HG02840 (cell line): ENCODE measurements around the gene WNT16.

ENCODE experiments used
- ATAC-seq: cut with Tn5 transposase; IDR thresholded peaks from one replicate; pipeline ENCODE4 v1.9.1; 2021; ENCODE audit warnings: mild to moderate bottlenecking, moderate library complexity, moderate number of reproducible peaks; ENCODE audit not compliant: unreplicated experiment, low FRiP score

The WNT16 gene

DNA sequence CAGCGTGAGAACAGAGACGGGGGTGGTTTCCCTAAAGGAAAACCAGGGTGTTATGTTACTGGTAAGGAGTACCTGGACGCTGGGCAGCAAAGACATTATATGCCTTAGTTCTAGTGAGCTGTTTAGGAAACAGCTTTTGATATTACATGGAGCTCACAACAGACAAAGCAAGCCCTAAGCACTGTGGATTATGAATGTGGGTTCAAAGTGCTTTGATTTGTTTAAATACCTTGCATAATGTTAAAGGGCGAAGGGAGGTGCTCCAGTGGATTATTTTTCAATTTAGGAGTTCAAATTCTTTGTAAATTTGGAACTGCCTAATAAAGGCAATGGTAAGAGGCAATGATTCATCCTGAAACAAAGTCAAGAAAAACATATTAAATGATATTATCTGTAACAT lies 13.8 kb downstream of the WNT16 start:
- no peak for ATAC-seq

DNA sequence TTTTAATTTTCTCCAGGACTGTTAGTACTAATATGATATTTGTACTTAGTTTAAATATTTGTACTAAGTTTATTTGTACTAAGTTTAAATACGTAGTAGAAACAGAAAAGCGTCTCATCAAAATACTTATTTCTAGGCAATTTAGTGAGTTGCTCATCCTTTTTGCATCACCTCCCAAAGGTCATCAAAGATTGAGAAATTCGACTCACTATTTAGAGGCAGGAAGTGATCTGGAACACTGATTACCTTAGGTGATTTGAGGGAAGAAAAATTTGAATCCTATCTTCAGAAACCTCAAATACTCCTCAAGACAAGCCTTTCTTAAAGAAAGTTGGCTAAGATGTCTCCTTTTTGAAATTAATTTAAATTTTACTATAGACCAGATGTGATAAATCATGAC lies 14.5 kb downstream of the WNT16 start:
- ATAC-seq, result no peak

DNA sequence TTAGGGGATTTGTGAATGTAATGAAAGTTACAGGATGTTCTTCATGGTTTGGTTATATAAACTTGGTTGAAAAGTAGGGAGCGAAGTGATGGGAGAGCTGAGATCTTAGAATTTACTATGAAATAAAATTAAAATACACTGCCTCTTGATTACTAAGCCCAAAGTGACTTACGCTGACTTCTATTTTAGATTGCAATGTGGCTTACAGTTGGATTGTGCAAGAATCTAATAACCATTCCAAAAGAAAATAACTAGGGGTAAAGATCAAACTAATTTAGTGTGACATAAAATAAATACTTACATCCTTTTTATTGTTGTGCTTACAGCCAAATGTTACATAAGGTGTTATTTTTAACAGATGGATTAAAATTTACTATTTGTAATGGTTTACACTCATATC lies 15.3 kb downstream of the WNT16 start:
- ATAC-seq, result no peak

DNA sequence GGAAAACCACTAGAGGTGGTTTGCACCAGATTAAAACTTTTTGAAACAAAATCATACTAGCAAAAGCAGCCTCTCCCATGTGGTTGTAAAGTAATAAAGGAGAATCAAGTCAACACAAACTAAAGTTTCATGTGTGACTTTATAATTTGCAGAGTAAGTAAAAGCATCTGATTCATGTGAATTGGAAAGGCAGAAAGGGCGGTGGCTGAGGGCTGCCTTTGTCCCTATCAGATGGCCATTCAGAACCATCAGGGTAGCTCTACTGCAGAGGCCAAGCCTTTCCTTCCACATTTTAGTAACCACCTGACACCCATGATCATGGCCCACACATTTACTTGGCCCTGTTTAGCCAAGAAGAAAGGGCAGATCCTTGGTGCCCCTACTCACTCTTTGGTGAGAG lies 15.7 kb downstream of the WNT16 start:
- ATAC-seq, result no peak

DNA sequence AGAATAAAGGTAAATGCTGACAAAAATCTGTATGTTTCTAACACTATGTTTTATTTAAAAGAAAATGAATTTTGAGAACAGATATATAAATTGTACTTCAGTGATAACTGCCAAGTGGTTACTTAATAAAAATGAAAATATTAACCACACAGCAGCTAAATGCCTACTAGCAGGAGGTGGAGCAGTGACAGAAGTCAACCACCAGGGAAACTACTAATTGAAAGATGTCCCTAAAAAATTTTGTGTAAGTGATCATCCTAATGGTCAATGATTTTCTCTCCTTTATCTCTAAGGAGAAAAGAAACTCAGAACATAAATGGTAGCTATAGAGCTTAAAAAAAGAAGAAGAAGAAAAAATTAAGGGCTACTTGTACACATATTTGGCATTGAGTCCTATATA lies 22.9 kb downstream of the WNT16 start:
- no peak for ATAC-seq

DNA sequence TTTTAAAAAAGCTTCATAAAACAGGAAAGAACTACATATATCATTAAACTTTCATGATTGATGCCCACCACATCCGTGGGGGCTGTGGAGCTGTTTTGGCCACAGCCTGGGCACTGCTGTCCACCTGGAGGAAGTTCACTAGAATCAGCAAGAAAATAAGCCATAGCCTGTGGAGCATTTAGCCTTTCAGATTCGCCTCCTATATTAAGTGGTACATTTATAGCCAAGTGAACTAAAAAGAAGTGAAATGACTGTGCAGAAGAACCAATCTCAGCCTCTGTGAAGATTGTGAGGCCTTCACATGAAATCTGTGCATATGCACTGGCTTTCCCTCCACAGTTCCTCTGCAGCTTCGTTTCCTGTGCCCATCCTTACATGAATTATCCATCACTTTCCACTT lies 23.5 kb downstream of the WNT16 start:
- ATAC-seq, result no peak

DNA sequence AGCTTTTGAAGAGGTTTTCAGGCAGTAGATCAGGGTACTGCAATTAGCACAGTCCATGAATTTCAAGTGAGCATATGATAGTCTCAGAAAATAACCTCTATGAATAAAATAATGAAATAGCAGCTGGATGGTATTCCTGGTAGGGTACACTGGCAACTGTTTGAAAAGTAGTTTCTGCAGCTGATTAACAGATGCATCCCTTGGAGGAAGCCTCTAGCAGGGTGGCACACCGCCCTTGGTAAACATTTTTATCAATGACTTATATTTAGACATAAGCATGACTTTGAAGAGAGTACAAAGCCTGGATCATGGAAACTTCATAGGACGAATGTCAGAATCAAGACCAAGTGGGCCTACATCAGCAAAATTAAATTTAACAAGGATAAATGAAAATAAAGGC lies 26.8 kb downstream of the WNT16 start:
- ATAC-seq, result no peak

DNA sequence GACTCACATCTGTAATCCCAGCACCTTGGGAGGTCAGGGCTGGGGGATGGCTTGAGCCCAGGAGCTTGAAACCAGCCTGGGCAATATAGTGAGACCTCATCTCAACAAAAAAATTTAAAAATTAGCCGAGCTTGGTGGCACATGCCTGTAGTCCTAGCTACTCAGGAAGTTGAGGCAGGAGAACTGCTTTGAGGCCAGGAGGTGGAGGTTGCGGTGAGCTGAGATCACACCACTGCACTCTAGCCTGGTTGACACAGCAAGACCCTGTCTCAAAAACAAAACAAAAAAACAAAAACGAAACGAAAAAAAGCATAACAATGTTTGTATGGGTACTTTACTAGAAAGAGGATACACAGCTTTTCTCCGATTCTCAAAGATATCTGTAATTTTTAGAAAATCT lies 31.8 kb downstream of the WNT16 start:
- no peak for ATAC-seq

DNA sequence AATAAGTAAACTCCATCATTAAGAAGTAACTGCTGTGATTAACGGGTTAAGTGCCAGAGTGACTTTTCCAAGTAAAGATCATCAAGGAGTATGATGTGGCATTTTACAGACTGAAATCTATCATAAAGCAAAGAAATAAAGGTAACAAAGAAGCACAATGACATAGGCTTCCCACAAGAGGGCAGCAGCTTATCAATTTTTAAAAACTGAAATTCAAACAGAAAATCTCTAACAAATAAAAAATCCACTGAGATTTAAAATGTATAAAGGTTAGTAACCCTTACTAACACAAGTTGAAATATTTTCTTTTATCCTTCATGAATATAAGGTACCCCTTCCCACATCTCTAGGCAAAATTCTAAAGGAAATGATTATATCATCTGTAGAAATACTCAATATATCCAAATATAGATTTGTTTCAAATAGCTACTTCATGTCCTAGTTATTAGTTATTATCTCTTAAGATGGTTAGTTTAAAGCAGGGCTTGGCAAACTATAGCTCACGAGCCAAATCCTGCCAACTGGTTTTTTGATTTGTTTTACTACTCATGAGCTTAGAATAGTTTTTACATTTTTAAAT lies 38.1 kb downstream of the WNT16 start:
- ATAC-seq, result no peak

DNA sequence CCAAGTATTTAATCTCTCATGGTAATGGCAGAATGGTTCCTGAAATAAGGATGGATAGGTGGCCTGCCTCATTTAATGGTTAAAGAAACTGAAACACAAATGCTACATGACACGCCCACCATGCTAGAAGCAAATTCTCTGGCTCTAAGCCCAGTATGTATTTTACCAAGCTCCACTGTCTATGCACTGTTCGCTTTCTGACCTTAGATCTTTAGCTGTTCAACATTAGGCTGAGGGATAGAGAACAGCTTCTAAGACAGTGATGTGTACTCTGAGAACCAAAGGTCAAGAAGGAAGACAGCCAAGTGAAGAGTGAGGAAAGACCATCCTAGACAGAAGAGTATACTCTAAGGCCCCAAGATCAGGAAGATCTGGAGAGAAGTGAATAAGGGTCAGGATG lies 40.7 kb downstream of the WNT16 start:
- no peak for ATAC-seq

DNA sequence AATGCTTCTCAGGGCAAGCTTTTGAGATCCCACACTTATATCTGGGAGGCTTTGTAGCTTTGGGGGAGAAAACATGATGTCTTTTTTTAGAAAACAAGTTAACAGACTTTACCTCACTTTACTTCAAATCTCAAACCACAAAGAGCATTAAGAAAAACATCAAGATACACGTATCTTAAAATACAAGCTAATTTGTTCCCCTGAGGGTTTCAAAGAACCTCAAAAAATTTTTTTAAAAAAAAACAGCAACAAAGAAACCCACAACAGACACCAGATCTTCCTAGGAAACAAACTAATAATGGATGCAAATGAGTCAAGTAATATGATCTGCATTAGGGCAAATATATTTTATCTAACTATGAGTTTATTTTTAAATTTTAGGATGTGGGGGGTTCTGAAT lies 42.6 kb downstream of the WNT16 start:
- ATAC-seq, result no peak

DNA sequence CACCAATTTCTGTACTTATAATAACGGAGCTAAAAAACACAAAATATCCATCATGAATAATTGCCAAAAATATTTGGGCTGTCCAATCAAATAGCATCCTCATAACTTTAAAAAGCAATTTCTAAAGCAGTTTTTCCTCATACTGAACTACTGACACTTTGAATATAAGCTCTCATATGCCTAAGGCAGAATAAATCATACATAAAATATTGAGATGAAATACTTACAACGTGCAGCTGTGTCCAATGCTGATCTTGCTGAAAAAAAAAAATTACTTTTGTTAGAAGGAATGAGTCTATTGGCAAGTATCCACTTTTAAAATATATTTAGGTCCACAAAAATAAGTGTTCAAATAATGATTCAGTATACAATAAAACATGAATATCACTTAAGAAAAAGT lies 43.1 kb downstream of the WNT16 start:
- no peak for ATAC-seq

DNA sequence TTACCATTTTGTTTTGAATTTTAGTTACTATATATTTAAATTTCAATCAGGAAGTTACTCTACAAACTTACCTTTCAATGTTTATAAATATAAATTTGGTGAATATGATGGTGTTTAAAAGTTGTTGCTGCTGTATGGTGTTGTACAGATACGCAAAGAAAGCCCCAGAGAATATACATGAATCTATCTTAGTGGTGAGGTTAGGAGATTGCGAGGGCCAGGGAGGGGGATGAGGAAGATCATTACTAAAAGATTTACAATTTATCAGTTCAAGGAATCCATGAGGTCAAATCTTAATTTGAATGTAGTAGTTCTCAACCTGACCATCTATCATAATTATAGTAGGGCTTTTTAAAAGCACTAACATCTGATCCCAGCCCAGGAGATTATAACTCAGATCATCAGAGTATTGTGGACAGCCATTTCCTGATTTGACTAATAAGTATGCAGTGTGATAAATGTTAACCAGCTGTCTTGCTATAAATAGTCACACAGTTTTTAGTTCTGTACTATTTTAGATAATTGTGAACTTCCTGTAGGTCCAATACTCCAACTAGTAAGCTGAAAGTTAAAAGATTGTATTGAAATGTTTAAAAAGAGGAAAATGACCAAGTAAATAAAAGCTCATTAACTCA lies 43.7 kb downstream of the WNT16 start:
- ATAC-seq, result peak; percentile 95

DNA sequence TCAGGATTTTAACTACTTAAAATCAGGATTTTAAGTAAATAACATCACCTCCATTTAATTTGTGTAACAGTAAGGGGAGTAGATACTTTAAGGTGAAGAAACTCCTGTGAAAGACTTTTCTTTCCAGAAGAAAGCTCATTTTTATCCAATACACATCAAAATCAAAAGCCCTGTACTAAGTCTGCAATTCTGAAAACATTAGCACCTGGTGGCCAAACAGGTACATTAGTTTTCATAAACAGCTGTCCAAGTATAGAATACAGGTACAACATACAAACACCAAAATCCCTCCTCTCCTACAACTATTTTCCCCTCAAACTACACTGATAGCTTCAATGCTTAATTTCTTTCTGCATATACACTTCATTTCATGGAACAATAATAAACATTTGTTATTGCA lies 44.4 kb downstream of the WNT16 start:
- ATAC-seq, result no peak

DNA sequence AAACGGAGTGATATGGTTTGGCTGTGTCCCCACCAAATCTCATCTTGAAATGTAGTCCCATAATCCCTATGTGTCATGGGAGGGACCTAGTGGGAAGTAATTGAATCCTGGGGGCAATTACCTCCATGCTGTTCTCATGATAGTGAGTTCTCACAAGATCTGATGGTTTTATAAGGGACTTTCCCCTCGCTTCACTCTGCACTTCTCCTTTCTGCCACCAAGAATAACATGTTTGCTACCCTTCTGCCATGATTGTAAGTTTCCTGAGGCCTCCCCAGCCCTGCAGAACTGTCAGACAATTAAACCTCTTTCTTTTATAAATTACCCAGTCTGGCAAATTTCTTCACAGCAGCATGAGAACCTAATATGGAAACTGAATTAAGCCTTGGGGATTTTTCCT lies 48.2 kb downstream of the WNT16 start:
- no peak for ATAC-seq

DNA sequence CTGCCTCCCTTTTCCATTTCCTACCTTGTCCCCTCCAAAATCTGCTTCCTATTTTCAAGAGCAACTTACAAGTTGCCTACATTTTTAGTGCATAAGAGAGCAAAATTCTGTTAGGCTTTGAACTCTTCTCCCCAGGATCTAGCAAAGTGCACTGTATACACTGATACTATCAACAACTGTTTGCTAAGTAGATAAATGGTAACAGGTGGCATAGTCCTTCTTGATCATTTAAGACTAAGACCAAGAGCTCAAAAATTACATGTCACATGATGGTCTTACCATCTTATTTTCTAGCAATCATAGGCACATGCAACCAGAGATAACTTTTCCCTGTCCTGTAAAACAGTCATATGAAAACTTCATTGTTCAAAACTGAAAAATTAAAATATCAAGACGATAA lies 51.1 kb downstream of the WNT16 start:
- no peak for ATAC-seq

DNA sequence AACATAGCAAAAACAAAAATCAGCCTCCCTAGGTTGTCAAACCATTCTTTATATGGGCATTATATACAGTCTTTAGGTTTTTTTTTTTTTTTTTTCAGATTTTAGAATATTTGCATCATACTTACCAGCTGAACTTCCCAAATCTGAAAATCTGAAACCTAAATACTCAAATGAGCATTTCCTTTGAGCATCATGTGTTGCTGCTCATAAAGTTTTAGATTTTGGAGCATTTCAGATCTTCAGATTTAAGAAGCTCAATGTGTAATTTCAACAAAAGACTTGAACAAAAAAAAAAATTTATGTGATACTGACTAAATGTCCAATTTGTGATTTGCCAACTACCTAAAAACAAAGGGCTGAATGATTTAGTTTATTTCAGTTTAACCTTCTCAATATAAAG lies 53.7 kb downstream of the WNT16 start:
- no peak for ATAC-seq

DNA sequence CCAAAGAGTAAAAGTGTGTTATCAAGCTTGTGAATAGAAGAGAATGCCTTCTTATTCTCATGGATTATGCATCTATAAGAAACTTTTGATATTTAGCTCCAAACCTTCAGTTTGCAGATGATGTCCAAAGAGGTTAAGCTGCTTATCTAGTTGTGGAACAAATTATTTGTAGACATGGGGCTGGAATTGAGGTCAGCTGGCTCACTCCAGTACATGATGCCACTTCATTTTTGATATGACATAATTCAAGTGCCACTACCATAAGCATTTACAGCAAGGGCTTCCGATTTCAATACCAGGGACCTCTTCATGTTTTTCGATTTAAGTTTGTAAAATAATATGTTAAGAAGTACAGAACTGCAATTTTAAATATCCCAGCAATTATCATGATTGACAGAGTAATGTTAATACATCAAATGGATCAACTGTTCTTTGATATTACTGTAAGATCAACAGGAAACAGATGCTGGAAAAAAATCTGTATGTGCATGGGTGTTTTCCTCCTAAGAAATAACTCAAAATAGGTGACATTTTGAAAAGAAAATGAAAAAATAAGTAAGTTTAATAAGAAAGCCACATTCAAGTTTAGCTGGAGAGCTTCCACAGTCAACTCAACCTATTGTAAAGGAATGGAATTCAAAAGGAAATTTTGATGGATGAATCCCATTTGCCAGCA lies 54.6 kb downstream of the WNT16 start:
- ATAC-seq, result no peak

DNA sequence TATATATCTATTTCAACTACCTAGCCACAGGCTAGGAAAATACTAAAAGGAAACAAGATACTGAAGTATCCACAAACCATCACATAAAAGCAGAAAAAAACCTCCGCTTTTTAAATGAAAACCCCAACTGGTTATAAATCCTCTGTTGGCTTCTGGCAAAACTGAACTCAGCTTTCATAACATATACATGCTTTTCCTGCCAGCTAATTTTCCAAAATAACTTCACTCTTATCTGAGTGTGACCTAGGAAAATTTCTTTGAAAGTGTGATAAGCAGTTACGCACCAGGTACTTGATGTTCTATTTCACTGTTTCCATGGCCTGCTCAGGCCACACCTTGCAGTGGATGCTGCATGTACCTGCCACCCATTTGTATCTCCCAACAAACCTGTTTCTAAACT lies 55.5 kb downstream of the WNT16 start:
- no peak for ATAC-seq

DNA sequence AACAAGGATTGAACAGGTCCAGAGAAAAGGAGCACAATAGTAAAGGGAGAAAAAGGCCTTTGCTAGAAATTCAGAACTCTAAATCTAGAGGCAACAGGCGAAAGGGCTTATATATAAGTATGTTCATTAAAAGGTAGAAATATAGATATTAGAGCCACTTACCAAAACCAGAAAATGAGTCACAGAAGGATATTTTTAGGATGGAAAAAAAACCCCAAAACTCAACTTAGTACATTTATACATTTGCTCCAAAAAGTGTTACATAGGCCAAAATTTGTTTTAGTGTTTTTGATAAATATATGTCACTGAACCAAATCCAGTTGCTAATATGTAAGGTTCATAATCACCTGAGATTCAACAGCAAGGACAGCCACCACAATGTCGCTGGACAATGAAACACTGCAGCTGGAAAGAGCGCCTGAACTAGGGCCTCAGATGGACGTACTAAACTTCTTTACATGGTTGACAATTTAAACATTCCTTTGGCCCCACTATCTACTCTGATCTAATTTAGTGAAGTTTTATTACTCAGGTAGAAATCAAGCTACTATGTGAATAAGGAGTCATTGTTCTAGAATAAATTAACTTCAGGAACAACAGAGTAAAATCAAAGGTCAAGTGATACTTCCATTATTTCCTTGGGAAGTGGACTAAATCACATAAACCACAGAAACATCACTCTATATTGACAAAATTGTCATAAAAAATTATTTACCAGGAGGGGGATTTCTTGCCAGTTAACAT lies 56.4 kb downstream of the WNT16 start:
- no peak for ATAC-seq

DNA sequence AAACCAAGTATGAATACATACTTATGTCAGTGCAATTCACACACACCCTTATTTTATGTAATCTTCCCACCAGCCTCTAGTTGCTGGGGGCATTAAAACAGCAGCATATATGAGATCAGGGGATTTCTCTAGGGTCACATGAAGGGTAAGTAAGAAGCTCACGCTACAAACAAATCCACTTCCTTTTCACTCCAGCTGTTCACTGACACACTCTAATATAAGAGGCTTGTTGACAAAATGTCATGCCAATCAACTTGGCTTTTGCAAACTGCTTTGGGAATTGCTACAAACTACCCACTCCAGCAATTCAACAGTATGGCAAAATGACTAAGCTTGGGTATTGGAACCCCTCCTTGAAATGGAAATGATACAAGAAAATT lies 57.0 kb downstream of the WNT16 start:
- ATAC-seq, result peak; percentile 95

DNA sequence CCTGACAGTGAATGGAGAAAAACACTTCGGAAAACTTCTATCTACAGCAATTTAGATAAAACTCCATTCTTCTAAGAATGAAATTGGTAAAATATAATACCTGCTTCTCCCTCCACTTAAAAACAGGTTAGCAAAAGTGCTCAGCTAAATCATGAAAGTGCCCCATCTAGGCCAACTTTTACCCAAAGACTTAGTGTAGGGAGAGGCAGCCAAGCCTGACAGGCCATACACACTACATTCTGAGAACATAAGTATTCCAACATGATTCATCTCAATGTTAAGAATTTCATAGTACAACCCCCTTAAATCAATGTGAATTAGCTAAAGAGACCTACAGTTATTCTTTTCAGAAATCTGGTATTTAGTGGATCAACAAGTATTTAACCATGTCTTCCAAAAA lies 60.1 kb downstream of the WNT16 start:
- no peak for ATAC-seq
